Left renal pelvis (tissue), 4 donors: ENCODE measurements around the gene RASAL3. TPM values are rescaled to one million over a fixed set of nuclear protein-coding genes. Genes with fewer than 3 reads are reported as not detected.

Source experiments
- DNase-seq, 4 donors: peaks; one replicate each; pipeline ENCODE4 v3.0.0-alpha.2; 2013; ENCODE audit warnings: low read depth in 4 of 4, low spot score in 3 of 4
- polyA plus RNA-seq, 4 donors: library from polyadenylated mRNA; unstranded; fragments of 120-200 nt; gene quantifications; one replicate each; pipeline ENCODE4 v1.2.1, GENCODE V29; 2013; ENCODE audit not compliant: insufficient read length in 4 of 4

RASAL3 gene
- polyA plus RNA-seq, 4 donors, result 0.64 to 2.0 (median 1.2) TPM

DNA sequence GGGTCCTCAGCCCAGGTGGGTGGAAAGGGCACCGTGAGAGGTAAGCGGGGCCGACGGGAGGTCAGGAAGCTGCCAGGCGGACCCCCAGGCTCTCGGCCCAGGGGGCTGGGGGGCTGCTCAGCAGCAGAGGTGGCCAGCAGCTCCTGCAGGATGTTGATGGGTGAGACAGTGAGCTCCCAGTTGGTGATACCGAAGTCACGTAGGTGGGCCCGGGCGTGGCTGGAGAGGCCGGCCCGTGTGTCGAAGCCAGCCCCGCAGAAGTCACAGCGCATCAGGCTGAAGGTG, 27.6 kb downstream of the RASAL3 start:
- DNase-seq, result no peak

GRCh38 chr19:15436012-15436825, 28.1 kb downstream of the RASAL3 start:
- no peak for DNase-seq

GRCh38 chr19:15433519-15434069, 30.8 kb downstream of the RASAL3 start:
- no peak for DNase-seq

- peak; percentile 66 to 84 (median 78) for DNase-seq
Measured at GRCh38 chr19:15432629-15433518, 31.5 kb downstream of the RASAL3 start.

DNA sequence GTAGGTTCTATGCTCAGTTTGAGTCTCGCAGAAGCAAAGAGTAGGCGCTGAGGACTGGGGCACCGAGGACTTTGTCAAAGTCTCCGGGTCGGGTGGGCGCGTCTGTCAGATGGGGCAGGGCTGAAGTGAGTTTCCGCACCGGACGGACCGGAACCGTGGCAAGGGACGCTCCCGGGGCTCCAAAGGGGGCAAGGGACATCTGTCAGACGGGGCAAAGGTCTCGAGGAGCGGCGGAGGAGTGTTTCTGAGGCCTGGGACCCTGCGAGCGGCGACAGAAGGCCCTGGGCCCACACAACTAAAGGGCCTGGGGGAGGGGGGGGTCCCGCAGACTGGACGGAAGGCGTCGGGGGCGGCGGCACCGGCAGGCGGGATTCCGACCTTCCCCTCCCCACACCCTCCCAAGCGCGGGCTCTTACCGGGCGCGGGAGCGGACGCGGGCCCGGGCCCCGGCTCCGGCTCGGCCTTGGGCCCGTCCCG, 32.3 kb downstream of the RASAL3 start:
- no peak for DNase-seq

DNA sequence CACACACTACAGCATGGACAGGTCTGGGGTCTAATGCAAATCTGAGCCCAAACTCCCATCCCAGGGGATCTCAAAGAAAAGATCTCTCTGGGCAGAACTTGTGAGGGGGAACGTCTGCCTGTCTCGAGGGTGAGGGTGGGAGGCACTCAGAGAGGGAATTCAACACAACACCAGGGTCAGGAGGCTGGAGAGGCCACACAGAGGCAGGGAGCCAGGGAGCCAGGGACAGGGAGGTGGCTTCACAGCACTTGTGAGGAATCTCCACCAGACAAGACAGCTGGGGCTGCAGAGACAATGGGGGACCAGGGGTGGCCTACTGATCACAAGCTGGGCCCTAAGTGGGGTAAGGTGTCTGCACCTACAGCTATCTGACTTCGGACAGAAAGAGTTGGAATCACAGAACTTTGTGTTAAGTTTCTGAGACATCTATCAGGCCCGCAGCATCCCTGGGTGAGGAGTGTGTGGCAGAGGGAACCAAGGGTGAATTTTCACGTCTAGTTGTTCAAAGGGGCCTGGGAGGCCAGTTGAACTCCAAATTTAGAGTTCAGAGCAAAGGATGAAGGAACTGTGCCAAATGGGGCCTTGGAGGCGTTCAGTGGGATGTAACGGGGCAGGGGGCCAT, 32.8 kb downstream of the RASAL3 start:
- DNase-seq, result no peak

DNA sequence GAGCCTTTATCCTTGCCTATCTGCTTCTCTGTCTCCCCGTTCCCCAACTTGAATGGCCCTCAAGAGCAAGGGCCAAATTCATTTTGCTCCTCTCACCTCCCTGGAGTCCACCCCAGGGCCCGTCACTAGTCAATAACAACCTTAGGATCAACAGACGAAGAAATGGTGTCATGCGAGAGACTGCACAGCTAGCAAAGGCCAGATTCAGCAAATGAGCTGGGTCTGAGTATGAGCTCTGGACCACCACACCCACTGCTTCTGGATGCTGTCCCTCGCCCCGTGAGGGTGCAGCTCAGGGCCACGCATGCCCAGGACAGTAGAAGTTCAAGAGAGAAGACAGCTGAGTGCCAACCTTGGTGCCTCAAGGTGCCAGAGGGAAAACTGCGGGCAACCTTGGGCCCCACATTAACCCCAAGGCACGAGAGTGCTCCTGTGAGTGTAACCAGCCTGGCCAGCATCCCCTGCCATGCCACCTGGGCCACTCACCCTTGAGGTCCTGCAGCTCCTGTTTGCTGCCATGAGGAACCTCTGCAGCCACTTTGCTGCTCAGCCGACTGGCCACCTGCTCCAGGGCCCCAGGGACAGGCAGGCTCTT, 33.7 kb downstream of the RASAL3 start:
- DNase-seq, result no peak

- no peak for DNase-seq
Measured at GRCh38 chr19:15429825-15430467, 34.4 kb downstream of the RASAL3 start.

- DNase-seq, result no peak
Measured at GRCh38 chr19:15428956-15429824, 35.2 kb downstream of the RASAL3 start.

DNA sequence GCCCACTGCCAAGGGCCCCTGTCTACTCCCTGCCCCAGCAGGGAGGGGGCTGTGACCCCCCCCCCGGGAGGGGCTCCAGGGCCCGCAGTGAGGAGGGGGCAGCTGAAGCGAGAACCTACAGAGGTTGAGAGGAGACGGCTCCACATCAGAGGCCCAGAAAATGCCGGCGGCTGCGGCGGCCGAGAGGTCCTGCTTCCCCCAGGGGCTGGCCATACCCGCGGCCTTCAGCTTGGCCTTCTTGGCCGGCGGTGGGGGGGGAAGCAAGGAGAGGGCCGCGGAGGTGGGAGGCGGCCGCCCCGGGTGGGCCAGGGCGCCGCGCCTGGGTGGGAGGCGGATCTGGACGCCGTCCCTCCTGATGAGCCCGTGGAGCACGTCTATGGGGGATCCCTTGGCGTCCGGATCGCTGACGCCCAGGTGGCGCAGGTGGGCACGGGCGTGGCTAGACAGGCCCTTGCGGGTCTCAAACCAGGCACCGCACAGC, 36.3 kb downstream of the RASAL3 start:
- DNase-seq, result no peak

DNA sequence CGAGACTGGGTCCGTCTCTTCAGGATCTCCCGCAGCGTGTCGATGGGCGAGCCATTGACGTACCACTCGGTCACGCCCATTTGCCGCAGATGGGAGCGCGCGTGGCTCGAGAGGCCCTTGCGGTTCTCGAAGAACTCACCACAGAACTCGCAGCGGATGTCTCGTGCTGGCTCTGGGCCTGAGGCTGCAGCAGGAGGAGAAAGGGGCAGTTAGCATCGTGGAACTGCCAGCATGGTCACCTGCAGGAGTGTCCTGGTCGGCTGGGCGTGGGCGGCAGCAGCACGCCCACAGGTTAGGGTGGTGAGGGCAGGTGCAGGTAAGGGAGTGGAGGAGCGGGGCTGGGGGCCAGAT, 37.0 kb downstream of the RASAL3 start:
- DNase-seq, result no peak

GRCh38 chr19:15426485-15427349, 37.6 kb downstream of the RASAL3 start:
- no peak for DNase-seq

DNA sequence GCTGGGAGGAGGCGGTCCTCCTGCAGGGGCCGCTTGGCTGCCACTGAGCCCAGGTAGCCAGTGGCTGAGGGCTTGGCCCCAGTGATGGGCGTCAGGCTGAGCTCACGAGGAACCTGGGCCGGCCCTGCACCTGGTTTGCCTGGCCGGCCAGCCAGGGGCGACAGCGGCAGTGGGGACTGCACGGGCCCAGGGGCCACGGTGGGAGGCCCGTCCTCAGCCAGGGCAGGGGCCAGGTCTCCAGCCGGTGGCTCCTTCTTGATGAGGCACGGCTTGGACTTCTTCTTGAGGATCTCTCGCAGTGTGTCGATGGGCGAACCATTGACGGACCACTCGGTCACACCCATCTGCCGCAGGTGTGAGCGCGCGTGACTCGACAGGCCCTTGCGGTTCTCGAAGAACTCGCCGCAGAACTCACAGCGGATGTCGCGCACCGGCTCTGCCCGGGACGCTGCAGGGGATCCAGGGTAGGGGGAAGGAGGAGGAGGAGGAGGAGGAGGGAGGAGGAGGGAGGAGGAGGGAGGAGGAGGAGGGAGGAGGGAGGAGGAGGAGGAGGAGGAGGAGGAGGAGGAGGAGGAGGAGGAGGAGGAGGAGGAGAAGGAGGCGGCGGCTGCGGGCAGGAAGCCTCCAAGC, 38.9 kb downstream of the RASAL3 start:
- DNase-seq, result no peak

DNA sequence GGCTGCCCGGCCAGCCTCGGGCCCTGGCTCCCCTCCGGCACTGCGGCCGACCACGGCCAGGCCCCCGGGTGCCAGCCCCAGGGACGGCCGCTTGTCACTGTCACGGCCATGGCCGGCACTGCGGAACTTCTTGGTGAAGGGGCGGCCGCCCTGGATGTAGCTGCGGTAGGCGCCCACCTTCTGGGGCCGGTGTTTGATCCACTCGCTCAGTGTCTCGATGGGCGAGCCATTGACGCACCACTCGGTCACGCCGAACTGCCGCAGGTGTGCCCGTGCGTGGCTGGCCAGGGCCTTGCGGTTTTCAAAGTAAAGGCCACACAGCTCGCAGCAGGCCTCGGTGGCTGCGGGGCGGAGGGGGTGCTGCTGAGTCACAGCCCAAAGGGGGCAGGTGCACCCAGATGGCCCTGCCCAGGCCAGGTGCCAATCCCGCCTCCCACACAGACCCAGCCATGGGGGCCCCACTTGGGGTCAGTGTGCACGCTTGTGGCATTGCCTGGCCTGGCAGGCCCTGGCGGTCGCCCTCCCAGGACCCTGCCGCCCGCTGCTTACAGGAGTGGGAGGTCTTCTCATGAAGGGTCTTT, 39.6 kb downstream of the RASAL3 start:
- DNase-seq, result no peak

GRCh38 chr19:15424121-15424520, 40.2 kb downstream of the RASAL3 start:
- no peak for DNase-seq

DNA sequence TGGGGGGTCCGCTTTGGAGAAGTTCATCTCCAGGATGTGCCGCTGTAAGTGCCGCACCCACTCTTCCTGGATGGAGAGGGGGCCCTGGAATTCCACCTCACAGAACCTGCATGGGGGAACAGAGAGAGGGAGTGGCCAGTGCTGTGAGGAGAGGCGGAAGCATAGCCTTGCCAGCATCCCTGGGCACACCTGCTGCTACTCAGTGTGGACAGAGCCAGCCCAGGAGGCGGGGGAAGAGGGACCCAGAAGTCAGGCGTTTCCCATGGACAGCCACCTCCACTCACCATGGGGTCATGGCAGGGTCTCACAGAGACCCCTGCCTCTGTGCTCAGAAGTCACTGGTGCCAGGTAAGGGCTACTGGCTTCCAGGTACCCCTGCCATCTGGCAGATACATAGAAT, 41.2 kb downstream of the RASAL3 start:
- no peak for DNase-seq

GRCh38 chr19:15422296-15423075, 41.9 kb downstream of the RASAL3 start:
- no peak for DNase-seq
